Renal cortical epithelial cell (primary cell): ENCODE measurements around the gene KLHL24. TPM values are rescaled to one million over a fixed set of nuclear protein-coding genes. Genes with fewer than 3 reads are reported as not detected.
"Not testable (repeated sequence)": the region's sequence is repeated elsewhere in the genome, so short reads cannot be mapped to it uniquely, and the experiment has no call there.

ENCODE experiments used
- DNase-seq: peaks from one replicate; pipeline ENCODE4 v3.0.0-alpha.2; 2011; ENCODE audit warnings: low read depth
- total RNA-seq: library from RNA; depleted of rRNA; stranded (reverse); fragments of >200 nt; gene quantifications from 2 replicates; pipeline ENCODE4 v1.2.3, GENCODE V29; 2014

KLHL24 gene
- total RNA-seq, 1 donor from 2014 or later: 122 TPM

GRCh38 chr3:183634707-183635106 lies 716 bp upstream of the KLHL24 start:
- DNase-seq: no peak

- no peak for DNase-seq
Measured at GRCh38 chr3:183635107-183635430, 354 bp upstream of the KLHL24 start.

GRCh38 chr3:183636221-183637105 lies 1.0 kb downstream of the KLHL24 start:
- DNase-seq: peak; percentile 92

- DNase-seq: no peak
Measured at GRCh38 chr3:183637106-183637486, 1.7 kb downstream of the KLHL24 start.

GRCh38 chr3:183637633-183638032 lies 2.2 kb downstream of the KLHL24 start:
- not testable (repeated sequence) for DNase-seq

- peak; percentile 6 for DNase-seq
Measured at GRCh38 chr3:183638101-183638852, 2.9 kb downstream of the KLHL24 start.

GRCh38 chr3:183640635-183641034 lies 5.2 kb downstream of the KLHL24 start:
- not testable (repeated sequence) for DNase-seq

- no peak for DNase-seq
Measured at GRCh38 chr3:183641882-183642281, 6.5 kb downstream of the KLHL24 start.

- DNase-seq: no peak
Measured at GRCh38 chr3:183644244-183644643, 8.8 kb downstream of the KLHL24 start.

GRCh38 chr3:183645254-183645653 lies 9.8 kb downstream of the KLHL24 start:
- no peak for DNase-seq

GRCh38 chr3:183650554-183650953 lies 15.1 kb downstream of the KLHL24 start:
- DNase-seq: no peak

- no peak for DNase-seq
Measured at GRCh38 chr3:183653209-183654064, 18.0 kb downstream of the KLHL24 start.

GRCh38 chr3:183654727-183655126 lies 19.3 kb downstream of the KLHL24 start:
- DNase-seq: no peak

- DNase-seq: no peak
Measured at GRCh38 chr3:183662099-183662498, 26.7 kb downstream of the KLHL24 start.

- DNase-seq: peak; percentile 61
Measured at GRCh38 chr3:183664913-183665381, 29.5 kb downstream of the KLHL24 start.

GRCh38 chr3:183680061-183680460 lies 44.6 kb downstream of the KLHL24 start:
- no peak for DNase-seq

- DNase-seq: no peak
Measured at GRCh38 chr3:183687705-183688104, 52.3 kb downstream of the KLHL24 start.

GRCh38 chr3:183688874-183689273 lies 53.5 kb downstream of the KLHL24 start:
- no peak for DNase-seq

- DNase-seq: not testable (repeated sequence)
Measured at GRCh38 chr3:183689621-183690020, 54.2 kb downstream of the KLHL24 start.

- no peak for DNase-seq
Measured at GRCh38 chr3:183690402-183690995, 55.1 kb downstream of the KLHL24 start.

- peak; percentile 43 for DNase-seq
Measured at GRCh38 chr3:183692436-183692835, 57.0 kb downstream of the KLHL24 start.
